ENCODE measurements around the gene HNRNPUL1. TPM values are rescaled to one million over a fixed set of nuclear protein-coding genes. Genes with fewer than 3 reads are reported as not detected.

HNRNPUL1 gene
- total and polyA plus RNA-seq, 2 donors (not counting 3 experiments of a cell fraction or from before 2014, with no cell fraction given), result 83.2 to 261 TPM

DNA sequence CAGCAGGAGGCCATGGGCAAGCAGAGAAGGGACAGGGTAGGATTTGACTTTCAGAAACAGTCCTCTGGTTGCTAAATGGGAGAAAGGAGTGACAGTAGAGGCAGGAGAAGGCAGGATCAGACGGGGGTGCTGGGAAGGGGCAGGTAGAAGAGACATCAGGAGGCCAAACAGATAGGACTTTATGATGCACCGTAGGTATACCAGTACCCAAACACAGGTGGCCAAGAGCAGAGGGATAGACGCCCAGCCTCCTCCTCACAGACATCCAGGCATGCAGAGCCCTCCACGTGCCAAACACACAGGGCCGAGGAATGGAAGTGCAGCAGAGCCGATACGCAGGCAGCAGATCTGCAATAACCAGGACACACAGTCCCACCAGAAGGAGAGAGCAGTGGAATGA, 46.4 kb upstream of the HNRNPUL1 start:
- no TSS peak for BruUV-seq (replicated peaks)
- H3K9me3 ChIP-seq (replicated peaks; ENCODE audit: control insufficient read depth, insufficient read depth, low read length), result no peaks in the 10 kb centered on the region
- FAIRE-seq (no peak), DNase-seq (ENCODE audit: low read depth, low spot score) (no peak)
- no peak overlapping the region for H3K4me3 ChIP-seq (replicated peaks in 1 of 3; ENCODE audit: insufficient read depth in 1 of 3, low read depth in 1 of 3, low read length in 3 of 3)
- intact Hi-C loops (cut with micrococcal nuclease), result no loop called here
- TF ChIP-seq FOS (IDR thresholded peaks at IDR 0.05; ENCODE audit: borderline replicate concordance, insufficient read depth, low read length), result no peak
- no peak overlapping the region for H2AFZ ChIP-seq (ENCODE audit: low read depth, low read length)
- peaks cover 25% of the 10 kb centered on the region for H3K4me1 ChIP-seq (ENCODE audit: control insufficient read depth, extremely low read depth, insufficient read depth, low read length)
- H3K27me3 ChIP-seq (ENCODE audit: control insufficient read depth in 2 of 2, insufficient read depth in 2 of 2, low read length in 2 of 2), result no peaks in the 10 kb centered on the region
- CTCF ChIA-PET, result interaction anchor here (5.4 kb wide), 1 partner anchor 13 kb away, joined by 50 read pairs; no protein-coding TSS in a partner anchor
- no peaks in the 10 kb centered on the region for H3K9me1 ChIP-seq (replicated peaks; ENCODE audit: control insufficient read depth, extremely low read depth, insufficient read depth, low read length)
- peaks cover 36% of the 10 kb centered on the region for H3K79me2 ChIP-seq (ENCODE audit: control insufficient read depth, insufficient read depth, low read length)
- H3K27ac ChIP-seq (ENCODE audit: insufficient read depth, low read depth, low read length), result no peak overlapping the region
- no peaks in the 10 kb centered on the region for H4K20me1 ChIP-seq (replicated peaks; ENCODE audit: control insufficient read depth, extremely low read depth, insufficient read depth, low read length)
- H3K36me3 ChIP-seq (ENCODE audit: control insufficient read depth in 2 of 2, extremely low read depth in 1 of 2, insufficient read depth in 2 of 2, low read length in 2 of 2), result peaks cover 2 to 6% of the 10 kb centered on the region in 2 experiments
- no peak overlapping the region for H3K9ac ChIP-seq (replicated peaks; ENCODE audit: extremely low read depth, insufficient read depth, low read length)
- no peak overlapping the region for H3K4me2 ChIP-seq (ENCODE audit: insufficient read depth, low read length)
- dilution Hi-C loops (cut with MboI; ENCODE audit: extremely low pct_ligation_motif_present, low sequenced_read_pairs), result no loop called here
- POLR2A ChIA-PET, result interaction anchor here (0.6 kb wide), 1 partner anchor 46 kb away, joined by 3 read pairs; the partner anchor contains the start of gene HNRNPUL1

GRCh38 chr19:41218249-41218614, 45.9 kb upstream of the HNRNPUL1 start:
- DNase-seq (ENCODE audit: low read depth, low spot score) (no peak), FAIRE-seq (no peak)
- H3K4me1 ChIP-seq (ENCODE audit: control insufficient read depth, extremely low read depth, insufficient read depth, low read length), result peaks cover 28% of the 10 kb centered on the region
- no peak for TF ChIP-seq EZH2 (IDR thresholded peaks at IDR 0.05; ENCODE audit: borderline replicate concordance, low read depth, low read length, severe bottlenecking)
- TF ChIP-seq, protein P1, sequence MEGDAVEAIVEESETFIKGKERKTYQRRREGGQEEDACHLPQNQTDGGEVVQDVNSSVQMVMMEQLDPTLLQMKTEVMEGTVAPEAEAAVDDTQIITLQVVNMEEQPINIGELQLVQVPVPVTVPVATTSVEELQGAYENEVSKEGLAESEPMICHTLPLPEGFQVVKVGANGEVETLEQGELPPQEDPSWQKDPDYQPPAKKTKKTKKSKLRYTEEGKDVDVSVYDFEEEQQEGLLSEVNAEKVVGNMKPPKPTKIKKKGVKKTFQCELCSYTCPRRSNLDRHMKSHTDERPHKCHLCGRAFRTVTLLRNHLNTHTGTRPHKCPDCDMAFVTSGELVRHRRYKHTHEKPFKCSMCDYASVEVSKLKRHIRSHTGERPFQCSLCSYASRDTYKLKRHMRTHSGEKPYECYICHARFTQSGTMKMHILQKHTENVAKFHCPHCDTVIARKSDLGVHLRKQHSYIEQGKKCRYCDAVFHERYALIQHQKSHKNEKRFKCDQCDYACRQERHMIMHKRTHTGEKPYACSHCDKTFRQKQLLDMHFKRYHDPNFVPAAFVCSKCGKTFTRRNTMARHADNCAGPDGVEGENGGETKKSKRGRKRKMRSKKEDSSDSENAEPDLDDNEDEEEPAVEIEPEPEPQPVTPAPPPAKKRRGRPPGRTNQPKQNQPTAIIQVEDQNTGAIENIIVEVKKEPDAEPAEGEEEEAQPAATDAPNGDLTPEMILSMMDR (IDR thresholded peaks at IDR 0.05; ENCODE audit: extremely low read depth in 1 of 2, insufficient read depth in 1 of 2, low read depth in 1 of 2, low read length in 2 of 2), result no peak
- TF ChIP-seq POLR2A (IDR thresholded peaks at IDR 0.05; ENCODE audit: low read depth, low read length), result no peak
- TF ChIP-seq MYC (IDR thresholded peaks at IDR 0.05; ENCODE audit: low read depth, low read length), result no peak
- TF ChIP-seq, protein P2, sequence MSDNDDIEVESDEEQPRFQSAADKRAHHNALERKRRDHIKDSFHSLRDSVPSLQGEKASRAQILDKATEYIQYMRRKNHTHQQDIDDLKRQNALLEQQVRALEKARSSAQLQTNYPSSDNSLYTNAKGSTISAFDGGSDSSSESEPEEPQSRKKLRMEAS (IDR thresholded peaks at IDR 0.05; ENCODE audit: insufficient read depth, insufficient read length), result no peak
- no peak for TF ChIP-seq JUN (IDR thresholded peaks at IDR 0.05; ENCODE audit: borderline replicate concordance, insufficient read depth, insufficient read length, low read depth)
- H3K4me3 ChIP-seq (replicated peaks in 1 of 3; ENCODE audit: insufficient read depth in 1 of 3, low read depth in 1 of 3, low read length in 3 of 3), result no peak overlapping the region
- intact Hi-C loops (cut with micrococcal nuclease) (no loop called here), dilution Hi-C loops (cut with MboI; ENCODE audit: extremely low pct_ligation_motif_present, low sequenced_read_pairs) (no loop called here)
- POLR2A ChIA-PET, result interaction anchor here (1.3 kb wide), 2 partner anchors 14 to 21 kb away, joined by 3 to 5 read pairs; no protein-coding TSS in a partner anchor
- H3K79me2 ChIP-seq (ENCODE audit: control insufficient read depth, insufficient read depth, low read length), result peaks cover 37% of the 10 kb centered on the region
- no peak overlapping the region for H3K9ac ChIP-seq (replicated peaks; ENCODE audit: extremely low read depth, insufficient read depth, low read length)
- no peaks in the 10 kb centered on the region for H3K27me3 ChIP-seq (ENCODE audit: control insufficient read depth in 2 of 2, insufficient read depth in 2 of 2, low read length in 2 of 2)
- H4K20me1 ChIP-seq (replicated peaks; ENCODE audit: control insufficient read depth, extremely low read depth, insufficient read depth, low read length), result no peaks in the 10 kb centered on the region
- no peak overlapping the region for H3K4me2 ChIP-seq (ENCODE audit: insufficient read depth, low read length)
- H3K36me3 ChIP-seq (ENCODE audit: control insufficient read depth in 2 of 2, extremely low read depth in 1 of 2, insufficient read depth in 2 of 2, low read length in 2 of 2), result peaks cover 2 to 6% of the 10 kb centered on the region in 2 experiments
- no peaks in the 10 kb centered on the region for H3K9me3 ChIP-seq (replicated peaks; ENCODE audit: control insufficient read depth, insufficient read depth, low read length)
- BruUV-seq (replicated peaks), result no TSS peak
- H3K27ac ChIP-seq (ENCODE audit: insufficient read depth, low read depth, low read length), result peak overlapping the region; percentile 73
- CTCF ChIA-PET, result interaction anchor here (1.2 to 5.4 kb wide), 3 partner anchors 14 to 44 kb away, joined by 3 to 50 read pairs (median 24); no protein-coding TSS in a partner anchor
- peak overlapping the region; percentile 73 for H2AFZ ChIP-seq (ENCODE audit: low read depth, low read length)
- no peaks in the 10 kb centered on the region for H3K9me1 ChIP-seq (replicated peaks; ENCODE audit: control insufficient read depth, extremely low read depth, insufficient read depth, low read length)

Measured in endothelial cell of umbilical vein (primary cell).